ENCODE data around the gene FRMPD2.
"Not testable (repeated sequence)": the region's sequence is repeated elsewhere in the genome, so short reads cannot be mapped to it uniquely, and the experiment has no call there.

DNA sequence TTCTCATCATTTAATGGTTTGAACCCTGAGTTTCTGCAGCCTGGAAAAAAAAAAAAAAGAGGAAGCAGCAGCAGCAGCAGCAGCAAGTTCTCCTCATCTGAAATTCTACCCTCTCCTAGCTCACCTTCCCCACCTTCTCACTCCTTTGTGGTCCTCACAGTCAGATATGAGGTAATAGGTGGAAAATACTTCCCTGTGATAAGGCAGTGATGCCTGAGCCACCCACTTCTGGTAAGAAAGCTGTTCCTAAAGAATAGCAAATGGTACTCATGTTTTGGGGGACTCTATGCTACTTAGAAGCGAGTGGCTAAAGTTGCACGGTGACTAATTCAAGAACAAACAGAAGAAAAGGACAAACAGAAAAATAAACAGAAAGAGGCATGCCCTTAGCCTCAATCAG, 148.2 kb downstream of the FRMPD2 start:
- TF ChIP-seq, protein P1, sequence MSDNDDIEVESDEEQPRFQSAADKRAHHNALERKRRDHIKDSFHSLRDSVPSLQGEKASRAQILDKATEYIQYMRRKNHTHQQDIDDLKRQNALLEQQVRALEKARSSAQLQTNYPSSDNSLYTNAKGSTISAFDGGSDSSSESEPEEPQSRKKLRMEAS (IDR thresholded peaks at IDR 0.05) = not testable (repeated sequence)
- TF ChIP-seq YY1 (IDR thresholded peaks at IDR 0.05; ENCODE audit: extremely low read depth, insufficient replicate concordance, low read depth, low read length); SP1 (IDR thresholded peaks at IDR 0.05; ENCODE audit: low read depth); POLR2A (IDR thresholded peaks at IDR 0.05; ENCODE audit: borderline replicate concordance, extremely low read depth, insufficient read depth, insufficient read length); CEBPB (IDR thresholded peaks at IDR 0.05; ENCODE audit: low read depth); SIN3A (IDR thresholded peaks at IDR 0.05; ENCODE audit: low read depth); ZFX (IDR thresholded peaks at IDR 0.05); RAD21 (IDR thresholded peaks at IDR 0.05; ENCODE audit: low read depth); EZH2phosphoT487 (IDR thresholded peaks at IDR 0.05; ENCODE audit: borderline replicate concordance); ZNF274 (IDR thresholded peaks at IDR 0.05; ENCODE audit: low read depth, low read length); EGR1 (IDR thresholded peaks at IDR 0.05; ENCODE audit: low read depth): not testable (repeated sequence)
- TF ChIP-seq, protein P2, sequence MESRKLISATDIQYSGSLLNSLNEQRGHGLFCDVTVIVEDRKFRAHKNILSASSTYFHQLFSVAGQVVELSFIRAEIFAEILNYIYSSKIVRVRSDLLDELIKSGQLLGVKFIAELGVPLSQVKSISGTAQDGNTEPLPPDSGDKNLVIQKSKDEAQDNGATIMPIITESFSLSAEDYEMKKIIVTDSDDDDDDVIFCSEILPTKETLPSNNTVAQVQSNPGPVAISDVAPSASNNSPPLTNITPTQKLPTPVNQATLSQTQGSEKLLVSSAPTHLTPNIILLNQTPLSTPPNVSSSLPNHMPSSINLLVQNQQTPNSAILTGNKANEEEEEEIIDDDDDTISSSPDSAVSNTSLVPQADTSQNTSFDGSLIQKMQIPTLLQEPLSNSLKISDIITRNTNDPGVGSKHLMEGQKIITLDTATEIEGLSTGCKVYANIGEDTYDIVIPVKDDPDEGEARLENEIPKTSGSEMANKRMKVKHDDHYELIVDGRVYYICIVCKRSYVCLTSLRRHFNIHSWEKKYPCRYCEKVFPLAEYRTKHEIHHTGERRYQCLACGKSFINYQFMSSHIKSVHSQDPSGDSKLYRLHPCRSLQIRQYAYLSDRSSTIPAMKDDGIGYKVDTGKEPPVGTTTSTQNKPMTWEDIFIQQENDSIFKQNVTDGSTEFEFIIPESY (IDR thresholded peaks at IDR 0.05; ENCODE audit: extremely low read depth, insufficient replicate concordance, low read length) = not testable (repeated sequence)
- TF ChIP-seq, protein P3, sequence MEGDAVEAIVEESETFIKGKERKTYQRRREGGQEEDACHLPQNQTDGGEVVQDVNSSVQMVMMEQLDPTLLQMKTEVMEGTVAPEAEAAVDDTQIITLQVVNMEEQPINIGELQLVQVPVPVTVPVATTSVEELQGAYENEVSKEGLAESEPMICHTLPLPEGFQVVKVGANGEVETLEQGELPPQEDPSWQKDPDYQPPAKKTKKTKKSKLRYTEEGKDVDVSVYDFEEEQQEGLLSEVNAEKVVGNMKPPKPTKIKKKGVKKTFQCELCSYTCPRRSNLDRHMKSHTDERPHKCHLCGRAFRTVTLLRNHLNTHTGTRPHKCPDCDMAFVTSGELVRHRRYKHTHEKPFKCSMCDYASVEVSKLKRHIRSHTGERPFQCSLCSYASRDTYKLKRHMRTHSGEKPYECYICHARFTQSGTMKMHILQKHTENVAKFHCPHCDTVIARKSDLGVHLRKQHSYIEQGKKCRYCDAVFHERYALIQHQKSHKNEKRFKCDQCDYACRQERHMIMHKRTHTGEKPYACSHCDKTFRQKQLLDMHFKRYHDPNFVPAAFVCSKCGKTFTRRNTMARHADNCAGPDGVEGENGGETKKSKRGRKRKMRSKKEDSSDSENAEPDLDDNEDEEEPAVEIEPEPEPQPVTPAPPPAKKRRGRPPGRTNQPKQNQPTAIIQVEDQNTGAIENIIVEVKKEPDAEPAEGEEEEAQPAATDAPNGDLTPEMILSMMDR (IDR thresholded peaks at IDR 0.05 in 2 of 3, conservative IDR thresholded peaks at IDR 0.05 in 1 of 3; ENCODE audit: borderline replicate concordance in 1 of 3, insufficient read depth in 1 of 3, low read depth in 2 of 3, low read length in 2 of 3) = not testable (repeated sequence)
- TF ChIP-seq, protein P4, sequence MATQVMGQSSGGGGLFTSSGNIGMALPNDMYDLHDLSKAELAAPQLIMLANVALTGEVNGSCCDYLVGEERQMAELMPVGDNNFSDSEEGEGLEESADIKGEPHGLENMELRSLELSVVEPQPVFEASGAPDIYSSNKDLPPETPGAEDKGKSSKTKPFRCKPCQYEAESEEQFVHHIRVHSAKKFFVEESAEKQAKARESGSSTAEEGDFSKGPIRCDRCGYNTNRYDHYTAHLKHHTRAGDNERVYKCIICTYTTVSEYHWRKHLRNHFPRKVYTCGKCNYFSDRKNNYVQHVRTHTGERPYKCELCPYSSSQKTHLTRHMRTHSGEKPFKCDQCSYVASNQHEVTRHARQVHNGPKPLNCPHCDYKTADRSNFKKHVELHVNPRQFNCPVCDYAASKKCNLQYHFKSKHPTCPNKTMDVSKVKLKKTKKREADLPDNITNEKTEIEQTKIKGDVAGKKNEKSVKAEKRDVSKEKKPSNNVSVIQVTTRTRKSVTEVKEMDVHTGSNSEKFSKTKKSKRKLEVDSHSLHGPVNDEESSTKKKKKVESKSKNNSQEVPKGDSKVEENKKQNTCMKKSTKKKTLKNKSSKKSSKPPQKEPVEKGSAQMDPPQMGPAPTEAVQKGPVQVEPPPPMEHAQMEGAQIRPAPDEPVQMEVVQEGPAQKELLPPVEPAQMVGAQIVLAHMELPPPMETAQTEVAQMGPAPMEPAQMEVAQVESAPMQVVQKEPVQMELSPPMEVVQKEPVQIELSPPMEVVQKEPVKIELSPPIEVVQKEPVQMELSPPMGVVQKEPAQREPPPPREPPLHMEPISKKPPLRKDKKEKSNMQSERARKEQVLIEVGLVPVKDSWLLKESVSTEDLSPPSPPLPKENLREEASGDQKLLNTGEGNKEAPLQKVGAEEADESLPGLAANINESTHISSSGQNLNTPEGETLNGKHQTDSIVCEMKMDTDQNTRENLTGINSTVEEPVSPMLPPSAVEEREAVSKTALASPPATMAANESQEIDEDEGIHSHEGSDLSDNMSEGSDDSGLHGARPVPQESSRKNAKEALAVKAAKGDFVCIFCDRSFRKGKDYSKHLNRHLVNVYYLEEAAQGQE (IDR thresholded peaks at IDR 0.05; ENCODE audit: low read depth) = not testable (repeated sequence)
